Cerebellar cortex (tissue), 1 donor: ENCODE data around the gene SLC17A4.

Experiments
- DNase-seq: peaks from one replicate; pipeline ENCODE4 v3.0.0-alpha.2; 2015; ENCODE audit warnings: low spot score

The SLC17A4 gene

DNA sequence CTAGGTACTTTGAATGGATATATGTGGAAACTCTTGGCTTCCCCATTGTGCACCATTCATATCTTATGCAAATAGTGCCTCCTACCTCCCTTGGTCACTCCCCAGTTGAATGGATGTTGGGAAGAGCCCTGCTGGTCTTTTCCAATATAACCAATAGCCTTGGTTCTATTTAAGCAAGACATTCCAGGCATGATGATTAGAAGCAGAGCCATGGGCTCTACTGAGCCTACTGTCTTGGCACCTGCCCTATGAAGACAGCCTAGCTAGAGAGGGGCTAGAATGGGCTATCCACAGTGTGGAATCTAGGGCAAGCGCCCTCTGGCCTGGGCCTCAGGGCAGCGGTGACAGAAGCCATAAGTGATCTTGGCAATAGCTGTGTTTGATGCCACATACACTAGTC is 61.7 kb downstream of the SLC17A4 start:
- no peak for DNase-seq

- DNase-seq, result no peak
These were observed 66.8 kb downstream of the SLC17A4 start for GRCh38 chr6:25821341-25821740.

DNA sequence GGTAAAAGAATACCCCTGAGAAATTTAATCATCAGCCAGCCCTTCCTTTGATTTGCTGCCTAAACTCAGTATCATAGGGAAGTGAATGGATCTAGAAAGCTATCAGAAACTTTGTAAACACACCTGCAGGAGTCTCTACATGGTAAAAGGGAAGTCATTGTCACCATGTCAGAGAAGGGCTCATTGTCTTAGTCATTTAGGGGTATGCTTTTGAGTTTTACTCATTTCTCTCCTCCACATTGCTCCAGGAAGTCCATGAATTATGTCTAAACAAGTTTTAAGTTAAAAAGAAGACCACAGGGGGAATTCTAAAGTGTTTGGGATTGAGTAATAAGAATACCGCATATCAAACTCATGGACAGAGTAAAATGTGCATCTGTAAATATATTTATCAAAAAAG is 74.8 kb downstream of the SLC17A4 start:
- DNase-seq, result no peak

DNA sequence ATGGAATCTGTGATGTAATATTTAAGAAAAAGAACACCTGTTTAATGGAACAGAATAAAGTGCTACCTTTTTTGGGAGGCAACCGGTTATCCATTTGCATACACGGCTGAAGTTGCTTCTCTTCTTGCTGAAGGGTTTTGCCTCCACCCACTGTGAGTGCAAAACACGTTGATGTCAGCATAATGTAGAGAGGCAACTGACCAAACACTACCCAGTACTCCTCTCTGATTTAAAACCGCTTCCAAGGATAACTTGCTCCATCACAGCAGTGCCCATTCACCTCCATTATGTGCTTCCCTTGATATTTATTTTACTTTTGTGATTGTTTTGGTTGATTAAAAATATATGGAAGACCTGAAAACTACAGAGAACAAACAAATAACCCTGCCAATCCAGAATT is 75.9 kb downstream of the SLC17A4 start:
- DNase-seq, result no peak
